B cell (primary cell): ENCODE measurements around the gene ALDH3A1. TPM values are rescaled to one million over a fixed set of nuclear protein-coding genes. Genes with fewer than 3 reads are reported as not detected.

ENCODE experiments used
- ATAC-seq: fragments of 200-7000 bp; cut with Tn5 transposase; one replicate; pipeline ENCODE4 v1.10.0; 2021; ENCODE audit warnings: low read depth, mild to moderate bottlenecking, moderate number of reproducible peaks, moderate library complexity
- CTCF ChIA-PET: fragments of 350-600 bp; sonication (Branson Sonifier 250); formaldehyde crosslinking; loops from one replicate; lab custom pipeline; 2021; ENCODE audit warnings: antibody characterized with exemption, inconsistent platforms; lab: Charles Lee
- POLR2A ChIA-PET: fragments of 350-600 bp; sonication (Branson Sonifier 250); formaldehyde crosslinking; loops from one replicate; lab custom pipeline; 2021; ENCODE audit warnings: antibody characterized with exemption; lab: Charles Lee
- DNase-seq: peaks from one replicate; pipeline ENCODE4 v3.0.0; 2013
- H2AFZ ChIP-seq: 2 replicates; pipeline ENCODE4 v1.6.1; 2012; ENCODE audit warnings: mild to moderate bottlenecking, low read depth, low read length; ENCODE audit not compliant: insufficient read depth, poor library complexity, severe bottlenecking
- H3K27ac ChIP-seq, 2 donors: 1 replicate in 1 of 2; 2 replicates in 1 of 2; pipeline ENCODE4 v1.5.1; 2012 to 2013; ENCODE audit warnings: low read length in 2 of 2, mild to moderate bottlenecking in 2 of 2, moderate library complexity in 1 of 2
- H3K27me3 ChIP-seq, 4 experiments: fragments of 200-600 bp in 1 of 4; sonication (generic) in 1 of 4; replicated peaks in 1 of 4; 1 replicate in 2 of 4; 2 replicates in 2 of 4; pipeline versions ENCODE4 v1.6.1 to v1.7.0; 2013 to 2016; ENCODE audit warnings: low read length in 3 of 4, mild to moderate bottlenecking in 2 of 4, mixed read lengths in 1 of 4, moderate library complexity in 1 of 4; ENCODE audit not compliant: insufficient read depth in 4 of 4, control insufficient read depth in 3 of 4; ENCODE audit errors: control extremely low read depth in 1 of 4
- H3K36me3 ChIP-seq, 2 experiments: replicated peaks in 1 of 2; 1 replicate in 1 of 2; 2 replicates in 1 of 2; pipeline versions ENCODE4 v1.6.1 to v1.7.1; 2013; ENCODE audit warnings: low read length in 1 of 2; ENCODE audit not compliant: insufficient read depth in 2 of 2, control insufficient read depth in 1 of 2; ENCODE audit errors: control extremely low read depth in 1 of 2, extremely low read depth in 1 of 2
- H3K4me1 ChIP-seq, 2 donors: fragments of 200-600 bp in 1 of 2; sonication (generic) in 1 of 2; 1 replicate in 1 of 2; 2 replicates in 1 of 2; pipeline versions ENCODE4 v1.5.1 to v1.6.1; 2013 to 2017; ENCODE audit warnings: low read length in 2 of 2; ENCODE audit not compliant: control insufficient read depth in 2 of 2, insufficient read depth in 2 of 2
- H3K4me2 ChIP-seq: replicated peaks from 2 replicates; pipeline ENCODE3; 2012; ENCODE audit warnings: mild to moderate bottlenecking, low read depth, low read length; ENCODE audit not compliant: poor library complexity, severe bottlenecking
- H3K4me3 ChIP-seq, 5 experiments: fragments of 200-600 bp in 1 of 5; sonication (generic) in 1 of 5; 1 replicate in 3 of 5; 2 replicates in 2 of 5; pipeline versions ENCODE4 v1.5.1 to v1.7.0; 2011 to 2016; ENCODE audit warnings: low read length in 4 of 5, mild to moderate bottlenecking in 4 of 5, low read depth in 2 of 5, control low read depth in 1 of 5, moderate library complexity in 1 of 5; ENCODE audit not compliant: insufficient read depth in 1 of 5; ENCODE audit errors: control extremely low read depth in 1 of 5, extremely low read depth in 1 of 5
- H3K79me2 ChIP-seq: fragments of 200-600 bp; sonication (generic); one replicate; pipeline ENCODE4 v1.6.0; 2016; ENCODE audit warnings: low read length; ENCODE audit not compliant: control insufficient read depth, insufficient read depth
- H3K9ac ChIP-seq: fragments of 200-600 bp; sonication (generic); 2 replicates; pipeline ENCODE4 v1.6.1; 2017; ENCODE audit warnings: mild to moderate bottlenecking, low read length, moderate library complexity
- H3K9me3 ChIP-seq, 3 donors: one replicate each; pipeline versions ENCODE4 v1.6.1 to v1.7.1; 2013; ENCODE audit warnings: low read length in 2 of 3; ENCODE audit not compliant: control insufficient read depth in 2 of 3, insufficient read depth in 1 of 3; ENCODE audit errors: control extremely low read depth in 1 of 3
- H4K20me1 ChIP-seq: 2 replicates; pipeline ENCODE4 v1.6.0; 2012; ENCODE audit warnings: mild to moderate bottlenecking, low read length; ENCODE audit not compliant: insufficient read depth, control insufficient read depth, poor library complexity, severe bottlenecking
- H3K27ac Mint-ChIP-seq: one replicate; pipeline ENCODE4 v1.8.0; 2021; ENCODE audit warnings: mixed read lengths
- H3K27me3 Mint-ChIP-seq: one replicate; pipeline ENCODE4 v1.8.0; 2021; ENCODE audit warnings: mixed read lengths
- H3K4me1 Mint-ChIP-seq: one replicate; pipeline ENCODE4 v1.8.0; 2021; ENCODE audit warnings: mixed read lengths
- H3K4me3 Mint-ChIP-seq: one replicate; pipeline ENCODE4 v1.8.0; 2021; ENCODE audit warnings: mixed read lengths
- H3K9me3 Mint-ChIP-seq: one replicate; pipeline ENCODE4 v1.8.0; 2022; ENCODE audit warnings: mixed read lengths; ENCODE audit not compliant: insufficient read depth
- EZH2 ChIP-seq: IDR thresholded peaks from 2 replicates; pipeline ENCODE4 v1.6.1; 2012; ENCODE audit warnings: borderline replicate concordance, low read depth, mild to moderate bottlenecking, moderate library complexity, low read length; ENCODE audit not compliant: insufficient read depth, poor library complexity, severe bottlenecking
- WGBS: methylation state at CpG from one replicate; pipeline ENCODE4 v1.1.5; 2013; ENCODE audit warnings: missing lambda C conversion rate; ENCODE audit not compliant: insufficient coverage; 5-methylcytosine and 5-hydroxymethylcytosine counted together
- intact Hi-C: fragments of 100-400 bp; cut with micrococcal nuclease; formaldehyde crosslinking; loops from one replicate; pipeline ENCODE4 v1.10.0; 2022
- polyA plus RNA-seq: library from polyadenylated mRNA; depleted of rRNA; stranded (reverse); fragments of >200 nt; gene quantifications from 2 replicates; pipeline ENCODE4 v1.2.3, GENCODE V29; 2012
- total RNA-seq, 2 donors: library from RNA; stranded (reverse); fragments of 120-200 nt in 1 of 2; gene quantifications; 1 replicate in 1 of 2; 2 replicates in 1 of 2; pipeline versions ENCODE4 v1.2.3 to v1.2.4, GENCODE V29; 2013 to 2022
- TF ChIP-seq, protein P1 (sequence below): fragments of 200-600 bp; IDR thresholded peaks from one replicate; pipeline ENCODE4 v1.8.0; 2022; ENCODE audit warnings: antibody characterized with exemption, mild to moderate bottlenecking

The ALDH3A1 gene
- total and polyA plus RNA-seq, 2 donors (not counting 1 experiment from before 2014, with no cell fraction given), result not detected

DNA sequence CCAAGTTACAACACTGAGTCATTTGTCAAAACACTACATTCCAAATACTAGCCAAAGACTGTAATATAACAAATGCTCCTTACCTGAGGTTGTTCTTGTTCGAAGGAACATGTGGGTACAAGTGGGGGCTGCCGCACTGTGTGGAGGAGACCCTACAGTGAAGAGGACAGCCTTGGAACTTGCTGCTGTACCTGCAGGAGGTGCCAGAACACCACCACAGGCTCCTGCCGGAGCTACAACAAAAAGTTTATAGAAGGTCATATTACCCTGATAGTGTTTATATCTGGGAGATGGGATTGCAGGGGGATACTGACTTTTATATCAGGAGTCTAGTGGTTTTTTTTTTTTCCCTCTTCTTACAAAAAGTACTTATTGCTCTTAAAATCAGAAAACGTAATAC, 37.8 kb upstream of the ALDH3A1 start:
- ATAC-seq (no peak), DNase-seq (no peak)
- no peak overlapping the region for H3K4me3 ChIP-seq
- no peaks in the 10 kb centered on the region for H3K27me3 ChIP-seq
- H2AFZ ChIP-seq, result no peak overlapping the region
- TF ChIP-seq, protein P1, sequence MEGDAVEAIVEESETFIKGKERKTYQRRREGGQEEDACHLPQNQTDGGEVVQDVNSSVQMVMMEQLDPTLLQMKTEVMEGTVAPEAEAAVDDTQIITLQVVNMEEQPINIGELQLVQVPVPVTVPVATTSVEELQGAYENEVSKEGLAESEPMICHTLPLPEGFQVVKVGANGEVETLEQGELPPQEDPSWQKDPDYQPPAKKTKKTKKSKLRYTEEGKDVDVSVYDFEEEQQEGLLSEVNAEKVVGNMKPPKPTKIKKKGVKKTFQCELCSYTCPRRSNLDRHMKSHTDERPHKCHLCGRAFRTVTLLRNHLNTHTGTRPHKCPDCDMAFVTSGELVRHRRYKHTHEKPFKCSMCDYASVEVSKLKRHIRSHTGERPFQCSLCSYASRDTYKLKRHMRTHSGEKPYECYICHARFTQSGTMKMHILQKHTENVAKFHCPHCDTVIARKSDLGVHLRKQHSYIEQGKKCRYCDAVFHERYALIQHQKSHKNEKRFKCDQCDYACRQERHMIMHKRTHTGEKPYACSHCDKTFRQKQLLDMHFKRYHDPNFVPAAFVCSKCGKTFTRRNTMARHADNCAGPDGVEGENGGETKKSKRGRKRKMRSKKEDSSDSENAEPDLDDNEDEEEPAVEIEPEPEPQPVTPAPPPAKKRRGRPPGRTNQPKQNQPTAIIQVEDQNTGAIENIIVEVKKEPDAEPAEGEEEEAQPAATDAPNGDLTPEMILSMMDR, result no peak
- TF ChIP-seq EZH2, result no peak
- Mint-ChIP-seq H3K27ac (no peak overlapping the region), H3K4me1 (no peaks in the 10 kb centered on the region), H3K4me3 (no peak overlapping the region), H3K9me3 (no peaks in the 10 kb centered on the region), H3K27me3 (no peaks in the 10 kb centered on the region)
- intact Hi-C loops, result no loop called here
- no peaks in the 10 kb centered on the region for H3K79me2 ChIP-seq
- no peak overlapping the region for H3K27ac ChIP-seq
- H3K4me2 ChIP-seq, result no peak overlapping the region
- WGBS, result 100% methylated on average over 1 of the region's 4 CpGs
- no peaks in the 10 kb centered on the region for H4K20me1 ChIP-seq
- H3K4me1 ChIP-seq, result no peaks in the 10 kb centered on the region
- POLR2A ChIA-PET, result no interaction called here
- no peak overlapping the region for H3K9ac ChIP-seq
- H3K9me3 ChIP-seq, result peaks cover 0 to 11% (median 0%) of the 10 kb centered on the region in 3 donors
- no peaks in the 10 kb centered on the region for H3K36me3 ChIP-seq
- CTCF ChIA-PET, result interaction anchor here (0.7 to 1.3 kb wide), 2 partner anchors 19 to 388 kb away, joined by 3 read pairs; no protein-coding TSS in a partner anchor

DNA sequence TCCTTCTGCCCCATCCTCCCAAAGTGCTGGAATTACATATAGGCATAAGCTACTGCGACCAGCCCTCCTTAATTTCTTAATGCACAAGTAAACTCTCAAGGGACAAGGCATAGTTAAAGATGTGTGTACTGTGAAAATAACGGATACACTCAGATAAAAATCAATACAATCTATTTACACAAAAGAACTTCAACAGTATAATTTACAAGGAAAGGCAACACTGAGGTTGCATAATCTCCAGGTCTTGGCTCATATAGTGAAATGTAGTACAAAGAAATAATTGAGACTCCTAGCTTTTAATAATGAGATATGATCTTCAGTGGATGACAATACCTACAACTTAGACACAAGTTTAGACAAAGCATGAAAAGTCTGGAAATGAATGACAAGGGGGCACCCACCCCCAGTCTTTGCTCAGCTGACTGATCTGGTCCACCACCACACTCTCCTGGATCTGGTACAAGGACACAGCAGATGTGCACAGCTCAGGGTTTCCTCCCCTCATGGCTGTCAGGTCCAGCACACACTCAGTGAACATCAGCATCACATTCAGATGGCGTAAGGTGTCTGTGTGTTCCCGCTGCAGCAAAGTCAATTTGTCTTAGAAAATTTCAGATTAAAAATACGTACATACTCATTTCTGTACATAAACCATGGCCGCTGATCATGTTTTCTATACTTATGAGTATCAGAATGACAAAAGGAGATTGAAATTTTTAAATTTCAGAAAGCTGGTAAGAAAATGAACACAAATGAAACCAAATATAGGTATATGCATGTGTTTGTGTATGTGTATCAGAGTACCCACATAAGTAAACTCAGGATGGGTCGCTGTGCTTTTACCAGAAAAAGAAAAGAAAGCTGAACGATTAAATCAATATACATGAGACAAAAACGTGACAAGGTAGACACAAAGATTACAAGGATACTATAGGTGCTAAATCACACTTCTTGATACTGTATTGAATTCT, 33.7 kb upstream of the ALDH3A1 start:
- Mint-ChIP-seq H3K27ac (no peak overlapping the region), H3K9me3 (no peaks in the 10 kb centered on the region), H3K27me3 (no peaks in the 10 kb centered on the region), H3K4me1 (no peaks in the 10 kb centered on the region), H3K4me3 (no peak overlapping the region)
- Histone ChIP-seq H4K20me1 (no peaks in the 10 kb centered on the region), H3K27me3 (no peaks in the 10 kb centered on the region), H3K9ac (no peak overlapping the region), H3K4me2 (no peak overlapping the region), H3K79me2 (no peaks in the 10 kb centered on the region), H3K36me3 (no peaks in the 10 kb centered on the region), H3K27ac (no peak overlapping the region), H3K9me3 (no peaks in the 10 kb centered on the region), H2AFZ (no peak overlapping the region), H3K4me1 (no peaks in the 10 kb centered on the region), H3K4me3 (no peak overlapping the region)
- DNase-seq (no peak), ATAC-seq (no peak)
- POLR2A ChIA-PET, result no interaction called here
- no CpG with 5 or more reads among the region's 9 CpGs for WGBS
- CTCF ChIA-PET, result no interaction called here
- intact Hi-C loops, result no loop called here
- no peak for TF ChIP-seq EZH2
- TF ChIP-seq, protein P1, result no peak
